GM12878 (cell line): ENCODE results near the gene ARL15. TPM values are rescaled to one million over a fixed set of nuclear protein-coding genes. Genes with fewer than 3 reads are reported as not detected.

Source experiments
- ATAC-seq: fragments of 200-7000 bp; cut with Tn5 transposase; 3 replicates; pipeline ENCODE4 v1.9.1; 2020; ENCODE audit warnings: mild to moderate bottlenecking, moderate library complexity
- BruUV-seq: library from RNA; stranded (reverse); fragments of 400-500 nt; replicated peaks from 2 replicates; lab custom pipeline; 2021; lab: Mats Ljungman, UMichigan
- CTCF ChIA-PET: fragments of 300-600 bp; sonication (Branson Sonifier 250); formaldehyde crosslinking; extraction: SDS; loops from one replicate; lab custom pipeline; 2021; ENCODE audit warnings: inconsistent platforms; lab: Yijun Ruan, JAX
- POLR2A ChIA-PET: fragments of 350-600 bp; formaldehyde crosslinking; extraction: SDS; loops from one replicate; lab custom pipeline; 2021; ENCODE audit warnings: inconsistent platforms; lab: Charles Lee
- RAD21 ChIA-PET: fragments of 300-600 bp; sonication (Branson Sonifier 250); formaldehyde crosslinking; loops from one replicate; lab custom pipeline; 2023; ENCODE audit warnings: antibody characterized with exemption; ENCODE audit not compliant: unreplicated experiment; lab: Charles Lee
- SMC1A ChIA-PET: fragments of 300-600 bp; sonication (Branson Sonifier 250); formaldehyde crosslinking; loops from one replicate; lab custom pipeline; 2023; ENCODE audit not compliant: unreplicated experiment, uncharacterized antibody; lab: Charles Lee
- DNase-seq: peaks from one replicate; pipeline ENCODE4 v3.0.0-alpha.2; 2011; ENCODE audit warnings: low read depth, low spot score
- FAIRE-seq: peaks from 3 replicates; lab custom pipeline; 2011; peaks lifted over from hg19 to GRCh38; lab: Jason Lieb, UNC
- H2AFZ ChIP-seq: 2 replicates; pipeline ENCODE4 v1.6.0; 2011; ENCODE audit warnings: low read depth, low read length, control low read depth; ENCODE audit not compliant: control insufficient read depth
- H3K27ac ChIP-seq: 2 replicates; pipeline ENCODE4 v1.5.1; 2011; ENCODE audit warnings: control low read depth; ENCODE audit not compliant: control insufficient read depth, insufficient read depth
- H3K27me3 ChIP-seq, 2 experiments: replicated peaks in 1 of 2; 2 replicates each; pipeline versions ENCODE4 v1.6.0 to v1.6.1; 2011; ENCODE audit warnings: low read length in 1 of 2; ENCODE audit not compliant: control insufficient read depth in 2 of 2, insufficient read depth in 2 of 2
- H3K36me3 ChIP-seq, 2 experiments: 2 replicates each; pipeline ENCODE4 v1.5.1; 2011; ENCODE audit warnings: low read length in 1 of 2; ENCODE audit not compliant: control insufficient read depth in 2 of 2, insufficient read depth in 2 of 2
- H3K4me1 ChIP-seq: 2 replicates; pipeline ENCODE4 v1.6.1; 2011; ENCODE audit warnings: mild to moderate bottlenecking, low read length, moderate library complexity, mixed read lengths; ENCODE audit not compliant: control insufficient read depth, insufficient read depth
- H3K4me2 ChIP-seq: 2 replicates; pipeline ENCODE4 v1.6.0; 2011; ENCODE audit warnings: control low read depth; ENCODE audit not compliant: control insufficient read depth, insufficient read depth
- H3K4me3 ChIP-seq: fragments of 200-600 bp; sonication (generic); 2 replicates; pipeline ENCODE4 v1.5.1; 2016
- H3K79me2 ChIP-seq: 2 replicates; pipeline ENCODE4 v1.6.0; 2011; ENCODE audit warnings: low read length; ENCODE audit not compliant: control insufficient read depth, insufficient read depth
- H3K9ac ChIP-seq: 2 replicates; pipeline ENCODE4 v1.8.0; 2011; ENCODE audit warnings: low read length, control low read depth, mixed read lengths; ENCODE audit not compliant: control insufficient read depth, insufficient read depth
- H3K9me3 ChIP-seq: replicated peaks from 3 replicates; pipeline ENCODE4 v1.5.1; 2011; ENCODE audit warnings: mild to moderate bottlenecking, low read length; ENCODE audit not compliant: control insufficient read depth, insufficient read depth
- H4K20me1 ChIP-seq: 2 replicates; pipeline ENCODE4 v1.6.0; 2011; ENCODE audit not compliant: control insufficient read depth, insufficient read depth
- CBX5 ChIP-seq: sonication (generic); IDR thresholded peaks from 2 replicates; pipeline ENCODE4 v1.6.1; 2016; ENCODE audit warnings: low read depth, moderate library complexity, mild to moderate bottlenecking, inconsistent platforms
- DPF2 ChIP-seq: fragments of 450-650 bp; IDR thresholded peaks from 2 replicates; pipeline ENCODE4 v1.6.1; 2017; ENCODE audit warnings: mild to moderate bottlenecking
- EGR1 ChIP-seq, 2 experiments: IDR thresholded peaks; 1 replicate in 1 of 2; 2 replicates in 1 of 2; pipeline ENCODE4 v1.6.1; 2011 to 2012; ENCODE audit warnings: low read depth in 2 of 2, low read length in 2 of 2, borderline replicate concordance in 1 of 2, mild to moderate bottlenecking in 1 of 2, moderate library complexity in 1 of 2
- ETV6 ChIP-seq, 2 experiments: fragments of 450-650 bp in 1 of 2; IDR thresholded peaks in 1 of 2; conservative IDR thresholded peaks in 1 of 2; 2 replicates each; pipeline ENCODE4 v1.6.1; 2014; ENCODE audit warnings: antibody characterized with exemption in 1 of 2, borderline replicate concordance in 1 of 2, low read depth in 1 of 2, mild to moderate bottlenecking in 1 of 2, moderate library complexity in 1 of 2
- EZH2 ChIP-seq: IDR thresholded peaks from 2 replicates; pipeline ENCODE4 v1.6.1; 2012; ENCODE audit warnings: low read depth, mild to moderate bottlenecking, control low read depth, inconsistent platforms, low read length, borderline replicate concordance; ENCODE audit not compliant: control insufficient read depth
- GATAD2B ChIP-seq: fragments of 450-650 bp; conservative IDR thresholded peaks from 2 replicates; pipeline ENCODE4 v1.6.1; 2017; ENCODE audit warnings: low read depth, mild to moderate bottlenecking, moderate library complexity
- IKZF1 ChIP-seq: fragments of 450-650 bp; conservative IDR thresholded peaks from 2 replicates; pipeline ENCODE4 v1.6.1; 2017; ENCODE audit warnings: antibody characterized with exemption, mild to moderate bottlenecking
- KDM1A ChIP-seq: fragments of 200-600 bp; sonication (generic); IDR thresholded peaks from 2 replicates; pipeline ENCODE4 v1.6.1; 2016; ENCODE audit warnings: borderline replicate concordance
- MYC ChIP-seq: IDR thresholded peaks from 2 replicates; pipeline ENCODE4 v1.6.1; 2011; ENCODE audit warnings: mild to moderate bottlenecking, low read length, moderate library complexity, inconsistent platforms; ENCODE audit not compliant: insufficient read depth, insufficient replicate concordance, insufficient read length, severe bottlenecking
- NFYA ChIP-seq: IDR thresholded peaks from 2 replicates; pipeline ENCODE4 v1.6.1; 2011; ENCODE audit warnings: low read depth, mild to moderate bottlenecking, low read length, improper control_type of control experiment, borderline replicate concordance
- PKNOX1 ChIP-seq: fragments of 450-650 bp; IDR thresholded peaks from 2 replicates; pipeline ENCODE4 v1.6.1; 2016; ENCODE audit warnings: mild to moderate bottlenecking
- POLR2A ChIP-seq: IDR thresholded peaks from 2 replicates; pipeline ENCODE4 v1.6.1; 2011; ENCODE audit warnings: low read depth, mild to moderate bottlenecking, low read length
- RAD51 ChIP-seq: fragments of 450-650 bp; IDR thresholded peaks from 2 replicates; pipeline ENCODE4 v1.6.1; 2016; ENCODE audit warnings: moderate library complexity, mild to moderate bottlenecking, inconsistent platforms
- RBBP5 ChIP-seq: fragments of 200-600 bp; sonication (generic); conservative IDR thresholded peaks from 2 replicates; pipeline ENCODE4 v1.6.1; 2016
- RELA ChIP-seq: fragments of 450-650 bp; IDR thresholded peaks from 2 replicates; pipeline ENCODE4 v1.8.0; 2014; ENCODE audit warnings: borderline replicate concordance; ENCODE audit not compliant: partially characterized antibody
- RELB ChIP-seq: fragments of 450-650 bp; IDR thresholded peaks from 2 replicates; pipeline ENCODE4 v1.6.1; 2017; ENCODE audit warnings: low read depth, mild to moderate bottlenecking, moderate library complexity
- SUPT20H ChIP-seq: IDR thresholded peaks from 2 replicates; pipeline ENCODE4 v1.6.1; 2011; ENCODE audit warnings: low read depth, mild to moderate bottlenecking, low read length, moderate library complexity, borderline replicate concordance; ENCODE audit not compliant: control insufficient read depth
- SUZ12 ChIP-seq: fragments of 200-600 bp; sonication (generic); IDR thresholded peaks from one replicate; pipeline ENCODE4 v1.6.1; 2018; ENCODE audit warnings: antibody characterized with exemption, mild to moderate bottlenecking; ENCODE audit not compliant: unreplicated experiment
- ZNF622 ChIP-seq: fragments of 450-650 bp; IDR thresholded peaks from 2 replicates; pipeline ENCODE4 v1.6.1; 2017; ENCODE audit warnings: mild to moderate bottlenecking, inconsistent platforms
- WGBS: methylation state at CpG from one replicate; pipeline ENCODE4 v1.1.6; 2016; ENCODE audit warnings: low lambda C conversion rate; ENCODE audit not compliant: insufficient replicate concordance, insufficient coverage; ENCODE audit errors: missing lambda C conversion rate; 5-methylcytosine and 5-hydroxymethylcytosine counted together
- in situ Hi-C: fragments of 300-500 bp; cut with MboI; formaldehyde crosslinking; loops from 9 replicates; pipeline ENCODE4 v1.14.3; 2018; ENCODE audit warnings: mixed read lengths
- intact Hi-C: fragments of 100-400 bp; cut with micrococcal nuclease; formaldehyde crosslinking; loops from one replicate; pipeline ENCODE4 v1.14.2; 2022; ENCODE audit not compliant: unreplicated experiment
- polyA plus RNA-seq, 11 experiments: library from polyadenylated mRNA; depleted of rRNA in 4 of 11; unstranded in 6 of 11; stranded (reverse) in 5 of 11; fragments of >200 nt; fragmentation: Nextera tagmentation in 4 of 11; fragmentation: Illumina TruSeq in 1 of 11; extraction: Ambion mirVana in 4 of 11; extraction: Trizol in 1 of 11; gene quantifications; 1 replicate in 1 of 11; 2 replicates in 10 of 11; pipeline versions ENCODE4 v1.2.1 to v1.2.3, GENCODE V29; 2011 to 2016; ENCODE audit warnings: inconsistent platforms in 2 of 11, missing spikeins in 2 of 11, low read depth in 1 of 11
- total RNA-seq, 4 experiments: library from RNA; depleted of rRNA in 3 of 4; stranded (reverse); fragments of >200 nt in 3 of 4; fragmentation: Illumina TruSeq in 1 of 4; extraction: Trizol in 1 of 4; gene quantifications; 2 replicates each; pipeline versions ENCODE4 v1.2.1 to v1.2.3, GENCODE V29; 2013 to 2021
- TF ChIP-seq, protein P1 (sequence below): IDR thresholded peaks from 2 replicates; pipeline ENCODE4 v1.6.1; 2011; ENCODE audit warnings: mild to moderate bottlenecking, low read depth, low read length, moderate library complexity; ENCODE audit not compliant: insufficient replicate concordance

Gene ARL15
- total and polyA plus RNA-seq, 10 of the 15 experiments (the other 5 are each of a cell fraction or from before 2014, with no cell fraction given), result 3.6 to 11.0 (median 7.7) TPM

DNA sequence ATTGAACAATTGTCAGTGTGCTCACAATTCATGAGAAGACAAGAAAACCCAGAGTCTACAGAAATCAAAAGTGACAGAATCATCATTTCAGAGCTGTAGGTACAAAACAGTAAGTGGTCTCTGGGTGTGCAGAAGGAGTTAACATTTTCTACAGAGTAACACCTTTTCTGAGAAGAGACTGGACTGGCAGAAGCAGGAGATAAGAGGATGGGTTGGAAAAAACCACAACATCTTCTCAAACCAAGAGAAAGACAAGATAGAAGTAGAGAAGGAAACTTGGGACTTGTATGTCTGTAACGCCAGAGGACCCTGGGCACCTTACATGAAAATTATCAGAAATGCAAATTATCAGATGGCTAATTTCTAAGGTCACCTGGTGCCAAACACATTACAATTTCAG, 82.6 kb downstream of the ARL15 start:
- no peak for FAIRE-seq
- Histone ChIP-seq H3K36me3 (no peaks in the 10 kb centered on the region), H3K79me2 (no peaks in the 10 kb centered on the region), H3K27ac (no peak overlapping the region), H3K9ac (no peak overlapping the region), H3K4me2 (no peak overlapping the region), H2AFZ (no peak overlapping the region), H3K27me3 (no peaks in the 10 kb centered on the region), H4K20me1 (peaks cover 3% of the 10 kb centered on the region), H3K9me3 (no peaks in the 10 kb centered on the region), H3K4me3 (no peak overlapping the region), H3K4me1 (no peaks in the 10 kb centered on the region)
- TF ChIP-seq SUZ12 (no peak), CBX5 (no peak), RELA (no peak), RELB (no peak), ETV6 (conservative IDR thresholded peaks at IDR 0.05 in 1 of 2, IDR thresholded peaks at IDR 0.05 in 1 of 2; ENCODE audit: borderline replicate concordance in 1 of 2, low read depth in 1 of 2) (no peak), IKZF1 (no peak), POLR2A (no peak), RAD51 (no peak), SUPT20H (no peak), GATAD2B (no peak), EZH2 (no peak), PKNOX1 (no peak), KDM1A (no peak), ZNF622 (no peak), EGR1 (IDR thresholded peaks at IDR 0.05; ENCODE audit: borderline replicate concordance in 1 of 2, low read depth in 2 of 2, low read length in 2 of 2) (no peak), DPF2 (no peak), MYC (no peak), NFYA (no peak), RBBP5 (no peak)
- TF ChIP-seq, protein P1, sequence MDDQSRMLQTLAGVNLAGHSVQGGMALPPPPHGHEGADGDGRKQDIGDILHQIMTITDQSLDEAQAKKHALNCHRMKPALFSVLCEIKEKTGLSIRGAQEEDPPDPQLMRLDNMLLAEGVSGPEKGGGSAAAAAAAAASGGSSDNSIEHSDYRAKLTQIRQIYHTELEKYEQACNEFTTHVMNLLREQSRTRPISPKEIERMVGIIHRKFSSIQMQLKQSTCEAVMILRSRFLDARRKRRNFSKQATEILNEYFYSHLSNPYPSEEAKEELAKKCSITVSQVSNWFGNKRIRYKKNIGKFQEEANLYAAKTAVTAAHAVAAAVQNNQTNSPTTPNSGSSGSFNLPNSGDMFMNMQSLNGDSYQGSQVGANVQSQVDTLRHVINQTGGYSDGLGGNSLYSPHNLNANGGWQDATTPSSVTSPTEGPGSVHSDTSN, result no peak
- intact Hi-C loops (loop anchor here (2.0 to 10.0 kb wide), 2 partner anchors 801 to 1283 kb away; no protein-coding TSS in a partner anchor), in situ Hi-C loops (loop anchor here (5.0 kb wide), 2 partner anchors 745 to 1060 kb away; partner anchors contain the start of gene FST)
- CTCF ChIA-PET, result interaction anchor here (1.0 to 4.0 kb wide), 14 partner anchors 8 to 1283 kb away, joined by 3 to 31 read pairs (median 4); no protein-coding TSS in a partner anchor
- no peak for ATAC-seq
- no TSS peak for BruUV-seq
- DNase-seq, result no peak
- POLR2A ChIA-PET, result no interaction called here
- SMC1A ChIA-PET, result interaction anchor here (0.8 to 2.4 kb wide), 7 partner anchors 14 to 750 kb away, joined by 3 to 7 read pairs (median 5); no protein-coding TSS in a partner anchor
- 100% methylated on average over 1 of the region's 1 CpG for WGBS
- RAD21 ChIA-PET, result interaction anchor here (0.8 to 2.2 kb wide), 4 partner anchors 499 to 965 kb away, joined by 3 to 18 read pairs (median 4); no protein-coding TSS in a partner anchor
